Measurements from ENCODE around the gene TSPAN5.

Gene TSPAN5

DNA sequence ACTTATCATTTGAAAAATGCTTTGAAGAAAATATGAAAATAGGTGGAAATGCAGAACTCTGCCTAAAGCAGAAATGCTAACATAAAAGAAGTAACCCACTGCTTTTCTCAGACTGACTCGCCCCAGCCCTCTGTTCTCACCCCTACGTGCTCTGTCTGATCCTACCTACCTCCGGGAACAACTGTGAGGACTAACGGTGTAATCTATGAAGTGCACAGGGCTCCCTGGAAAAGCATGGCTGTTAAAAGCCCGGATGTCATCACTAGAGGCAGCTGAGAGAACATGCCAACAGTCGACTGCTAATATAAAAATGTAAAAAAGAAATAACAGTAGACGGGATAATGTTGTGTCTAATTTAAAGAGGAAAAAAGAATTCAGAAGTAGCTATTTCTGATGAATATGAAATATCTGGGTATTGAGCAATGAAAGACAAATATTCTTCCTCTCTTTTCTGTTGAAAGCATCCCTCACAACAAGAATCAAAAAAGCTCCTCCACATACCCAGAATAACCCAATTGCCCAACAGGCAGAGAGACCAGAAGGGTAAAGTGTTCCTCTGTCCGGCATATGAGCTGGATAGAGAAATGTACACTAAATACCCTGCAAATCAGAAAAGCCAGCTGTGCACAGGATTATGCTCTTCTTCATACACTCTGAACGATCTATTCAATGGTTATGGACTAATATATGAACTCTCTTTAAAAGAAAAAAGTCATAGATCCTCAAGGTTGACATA is 130.7 kb downstream of the TSPAN5 start:
- no peak for DNase-seq (ENCODE audit: low read depth in 2 of 2)
- TF ChIP-seq, protein P1, sequence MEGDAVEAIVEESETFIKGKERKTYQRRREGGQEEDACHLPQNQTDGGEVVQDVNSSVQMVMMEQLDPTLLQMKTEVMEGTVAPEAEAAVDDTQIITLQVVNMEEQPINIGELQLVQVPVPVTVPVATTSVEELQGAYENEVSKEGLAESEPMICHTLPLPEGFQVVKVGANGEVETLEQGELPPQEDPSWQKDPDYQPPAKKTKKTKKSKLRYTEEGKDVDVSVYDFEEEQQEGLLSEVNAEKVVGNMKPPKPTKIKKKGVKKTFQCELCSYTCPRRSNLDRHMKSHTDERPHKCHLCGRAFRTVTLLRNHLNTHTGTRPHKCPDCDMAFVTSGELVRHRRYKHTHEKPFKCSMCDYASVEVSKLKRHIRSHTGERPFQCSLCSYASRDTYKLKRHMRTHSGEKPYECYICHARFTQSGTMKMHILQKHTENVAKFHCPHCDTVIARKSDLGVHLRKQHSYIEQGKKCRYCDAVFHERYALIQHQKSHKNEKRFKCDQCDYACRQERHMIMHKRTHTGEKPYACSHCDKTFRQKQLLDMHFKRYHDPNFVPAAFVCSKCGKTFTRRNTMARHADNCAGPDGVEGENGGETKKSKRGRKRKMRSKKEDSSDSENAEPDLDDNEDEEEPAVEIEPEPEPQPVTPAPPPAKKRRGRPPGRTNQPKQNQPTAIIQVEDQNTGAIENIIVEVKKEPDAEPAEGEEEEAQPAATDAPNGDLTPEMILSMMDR (IDR thresholded peaks at IDR 0.05; ENCODE audit: low read depth, low read length): no peak
- no peak overlapping the region for H3K4me3 ChIP-seq (replicated peaks in 1 of 2; ENCODE audit: low read depth in 2 of 2, low read length in 2 of 2)

DNA sequence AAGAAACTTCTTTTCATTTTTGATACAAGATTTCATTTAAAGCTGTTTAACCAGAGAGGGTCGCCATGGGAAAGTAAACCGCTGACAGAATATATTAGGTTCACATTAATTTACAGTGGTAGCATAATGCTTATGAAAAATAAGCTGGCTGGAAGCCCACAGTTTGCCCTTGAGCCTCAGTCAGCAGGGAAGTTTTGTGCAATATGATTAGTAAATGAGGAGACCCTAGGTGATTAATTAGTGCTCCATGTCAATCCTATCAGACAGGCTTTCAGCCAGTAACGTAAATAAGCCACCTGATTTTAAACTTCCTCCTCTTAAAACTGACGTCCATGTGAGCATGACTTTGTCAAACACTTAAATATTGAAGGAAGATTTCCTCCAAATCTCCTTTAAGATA is 134.2 kb downstream of the TSPAN5 start:
- no peak overlapping the region for H3K4me3 ChIP-seq (replicated peaks in 1 of 2; ENCODE audit: low read depth in 2 of 2, low read length in 2 of 2)
- DNase-seq (ENCODE audit: low read depth in 2 of 2): no peak
- TF ChIP-seq, protein P1 (IDR thresholded peaks at IDR 0.05; ENCODE audit: low read depth, low read length): no peak

DNA sequence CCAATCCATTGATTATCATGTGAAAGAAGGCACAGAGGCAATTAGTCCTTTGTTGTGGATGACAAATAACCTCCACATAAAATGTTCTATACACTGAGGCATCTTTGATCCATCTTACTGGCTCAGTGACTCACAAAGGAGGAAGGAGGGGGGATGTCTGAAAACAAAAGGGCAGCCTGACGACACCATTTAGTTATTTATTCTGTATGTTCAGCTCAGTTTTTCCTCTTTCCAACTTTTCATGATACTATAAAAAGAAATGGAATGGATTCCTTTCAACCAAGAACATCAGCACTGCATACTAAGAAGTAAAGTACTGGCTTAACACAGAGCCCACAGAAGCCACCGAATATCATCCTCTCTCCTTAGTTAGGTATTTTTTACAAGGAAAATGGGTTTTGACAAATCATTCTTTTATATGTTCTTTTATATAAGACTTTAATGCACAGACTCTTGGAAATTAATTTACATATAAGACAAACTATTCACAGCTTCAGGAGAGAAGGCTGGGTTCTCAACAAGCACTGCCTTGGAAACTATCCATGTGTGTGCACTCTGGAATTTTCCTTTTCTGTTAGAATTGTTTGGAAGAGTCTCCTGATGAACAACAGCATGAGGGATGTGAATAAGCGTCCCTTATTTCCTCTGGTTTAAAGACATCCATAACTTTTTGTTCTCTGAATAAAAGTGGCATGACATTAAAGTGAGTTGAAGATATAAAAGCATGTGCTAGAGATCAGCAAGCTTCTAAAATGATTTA is 135.6 kb downstream of the TSPAN5 start:
- DNase-seq (ENCODE audit: low read depth in 2 of 2): peak; percentile 75 to 94
- H3K4me3 ChIP-seq (replicated peaks in 1 of 2; ENCODE audit: low read depth in 2 of 2, low read length in 2 of 2): peak overlapping the region in 1 of 2 donors; percentile 8
- TF ChIP-seq, protein P1 (IDR thresholded peaks at IDR 0.05; ENCODE audit: low read depth, low read length): no peak

DNA sequence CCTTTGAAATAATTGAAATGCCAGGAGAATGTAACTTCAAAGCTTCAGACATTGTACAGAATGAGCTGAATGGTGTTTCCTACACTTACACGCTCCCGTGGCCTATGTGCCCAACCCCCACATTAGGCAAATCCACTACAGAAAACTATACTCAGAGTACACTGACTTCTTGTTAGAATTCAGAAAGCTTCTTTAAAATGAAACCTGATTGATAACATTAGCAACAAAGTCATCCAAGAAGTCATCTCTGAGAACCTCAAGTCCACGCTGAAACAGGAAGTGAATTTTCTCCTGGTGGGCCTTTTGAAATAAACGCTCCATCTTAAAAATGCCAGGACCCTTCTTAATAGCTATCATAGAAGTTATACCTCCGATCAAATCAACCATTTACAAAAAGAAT is 136.3 kb downstream of the TSPAN5 start:
- DNase-seq (ENCODE audit: low read depth in 2 of 2): no peak
- TF ChIP-seq, protein P1 (IDR thresholded peaks at IDR 0.05; ENCODE audit: low read depth, low read length): no peak
- H3K4me3 ChIP-seq (replicated peaks in 1 of 2; ENCODE audit: low read depth in 2 of 2, low read length in 2 of 2): no peak overlapping the region

DNA sequence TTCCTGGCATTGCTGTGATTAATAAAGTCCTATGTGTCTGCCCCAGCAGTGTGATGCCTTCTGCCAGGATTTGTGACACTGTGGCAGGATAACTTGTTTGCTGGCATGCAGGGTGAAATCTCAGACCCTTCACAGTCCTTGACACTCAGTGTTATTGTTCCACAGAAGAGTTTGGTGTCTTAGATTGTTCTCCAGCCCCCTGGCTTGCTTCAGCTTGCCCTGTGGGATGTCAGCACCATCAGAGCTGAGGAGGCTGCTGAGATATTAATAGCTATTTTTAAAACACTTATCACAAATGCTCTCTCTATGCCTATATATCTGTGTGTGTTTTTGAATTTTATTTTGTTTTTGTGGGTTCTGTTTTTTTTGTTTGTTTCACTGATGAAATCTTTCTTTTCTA is 136.9 kb downstream of the TSPAN5 start:
- TF ChIP-seq, protein P1 (IDR thresholded peaks at IDR 0.05; ENCODE audit: low read depth, low read length): no peak
- DNase-seq (ENCODE audit: low read depth in 2 of 2): no peak
- no peak overlapping the region for H3K4me3 ChIP-seq (replicated peaks in 1 of 2; ENCODE audit: low read depth in 2 of 2, low read length in 2 of 2)

DNA sequence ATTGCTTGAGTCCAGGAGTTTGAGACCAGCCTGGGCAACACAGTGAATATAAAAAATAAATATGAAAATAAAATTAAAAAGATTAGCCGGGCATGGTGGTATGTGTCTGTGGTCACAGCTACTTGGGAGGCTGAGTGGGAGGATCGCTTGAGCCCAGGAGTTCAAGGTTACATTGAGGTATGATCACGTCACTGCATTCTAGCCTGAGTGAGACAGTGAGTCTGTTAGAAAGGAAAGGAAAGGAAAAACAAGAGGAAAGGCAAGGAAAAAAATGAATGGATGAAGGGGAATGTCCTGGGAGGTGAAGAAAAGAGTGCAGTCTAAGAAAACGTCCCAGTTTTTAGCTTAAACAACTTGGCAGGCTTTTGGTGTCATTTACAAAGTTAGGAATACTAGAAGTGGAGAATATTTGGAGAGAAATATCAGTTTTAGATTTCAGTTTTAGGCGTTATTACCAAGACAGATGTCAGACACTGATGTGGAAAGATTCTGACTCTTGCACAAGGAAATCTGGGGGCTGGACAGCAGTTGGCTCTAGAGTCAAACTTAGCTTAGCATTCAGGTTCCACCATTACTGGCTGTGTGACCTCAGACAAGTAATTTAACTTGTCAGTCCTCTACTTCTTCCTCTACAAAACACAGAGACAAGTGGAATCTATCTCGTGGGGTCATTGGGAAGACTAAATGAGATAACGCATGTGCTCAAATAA is 139.0 kb downstream of the TSPAN5 start:
- DNase-seq (ENCODE audit: low read depth in 2 of 2): peak; percentile 71 to 75
- no peak overlapping the region for H3K4me3 ChIP-seq (replicated peaks in 1 of 2; ENCODE audit: low read depth in 2 of 2, low read length in 2 of 2)
- TF ChIP-seq, protein P1 (IDR thresholded peaks at IDR 0.05; ENCODE audit: low read depth, low read length): no peak

Measured in cardiac fibroblast (primary cell).